WTC11 (cell line): ENCODE results near the gene LASP1NB.

ENCODE experiments used
- ATAC-seq: fragments of 200-7000 bp; cut with Tn5 transposase; 2 replicates; pipeline ENCODE4 v1.10.0; 2021; ENCODE audit warnings: mild to moderate bottlenecking, moderate library complexity
- CTCF ChIA-PET: fragments of 300-600 bp; sonication (Branson Sonifier 250); formaldehyde crosslinking; loops from one replicate; lab custom pipeline; 2021; ENCODE audit warnings: antibody characterized with exemption; lab: Charles Lee
- POLR2A ChIA-PET: fragments of 350-600 bp; sonication (Branson Sonifier 250); formaldehyde crosslinking; loops from one replicate; lab custom pipeline; 2021; ENCODE audit warnings: antibody characterized with exemption; lab: Charles Lee
- DNase-seq: peaks from one replicate; pipeline ENCODE4 v3.0.0; 2021; ENCODE audit warnings: low spot score
- H3K27ac Mint-ChIP-seq: 2 replicates; pipeline ENCODE4 v1.8.0; 2021; ENCODE audit warnings: mixed read lengths
- H3K27me3 Mint-ChIP-seq: 2 replicates; pipeline ENCODE4 v1.8.0; 2021; ENCODE audit warnings: low read depth, mild to moderate bottlenecking, moderate library complexity, mixed read lengths
- H3K36me3 Mint-ChIP-seq: 2 replicates; pipeline ENCODE4 v1.8.0; 2021; ENCODE audit warnings: mixed read lengths
- H3K4me1 Mint-ChIP-seq: 2 replicates; pipeline ENCODE4 v1.8.0; 2022; ENCODE audit warnings: mixed read lengths
- H3K4me3 Mint-ChIP-seq: 2 replicates; pipeline ENCODE4 v1.8.0; 2021; ENCODE audit warnings: mild to moderate bottlenecking, moderate library complexity, mixed read lengths
- H3K9me3 Mint-ChIP-seq: 2 replicates; pipeline ENCODE4 v1.8.0; 2021; ENCODE audit warnings: mixed read lengths
- ATF1 ChIP-seq: sonication (generic); formaldehyde crosslinking; IDR thresholded peaks from 2 replicates; pipeline ENCODE4 v1.8.1; 2023; ENCODE audit warnings: mild to moderate bottlenecking, moderate library complexity, missing genetic modification reagents
- CBFB ChIP-seq: sonication (generic); formaldehyde crosslinking; IDR thresholded peaks from 2 replicates; pipeline ENCODE4 v1.8.1; 2022; ENCODE audit warnings: mild to moderate bottlenecking, low read depth, missing genetic modification reagents
- CREM ChIP-seq: sonication (generic); formaldehyde crosslinking; IDR thresholded peaks from 2 replicates; pipeline ENCODE4 v1.8.1; 2022; ENCODE audit warnings: mild to moderate bottlenecking, missing genetic modification reagents, moderate library complexity
- E2F5 ChIP-seq: sonication (generic); formaldehyde crosslinking; IDR thresholded peaks from 2 replicates; pipeline ENCODE4 v1.8.1; 2022; ENCODE audit warnings: mild to moderate bottlenecking, moderate library complexity, missing genetic modification reagents
- ERG ChIP-seq: fragments of 250-450 bp; sonication (Bioruptor Pico); IDR thresholded peaks from 2 replicates; pipeline ENCODE4 v1.8.0; 2021; ENCODE audit warnings: mild to moderate bottlenecking
- FOXK1 ChIP-seq: sonication (generic); formaldehyde crosslinking; IDR thresholded peaks from 2 replicates; pipeline ENCODE4 v1.8.0; 2022; ENCODE audit warnings: mild to moderate bottlenecking, moderate library complexity, missing genetic modification reagents
- GTF2I ChIP-seq: fragments of 250-450 bp; sonication (Bioruptor Pico); conservative IDR thresholded peaks from 2 replicates; pipeline ENCODE4 v1.4.0; 2021; ENCODE audit warnings: mild to moderate bottlenecking
- IRF1 ChIP-seq: sonication (generic); formaldehyde crosslinking; IDR thresholded peaks from 2 replicates; pipeline ENCODE4 v1.8.0; 2023; ENCODE audit warnings: missing genetic modification reagents
- MLX ChIP-seq: sonication (generic); formaldehyde crosslinking; IDR thresholded peaks from 2 replicates; pipeline ENCODE4 v1.8.1; 2023; ENCODE audit warnings: mild to moderate bottlenecking, missing genetic modification reagents, moderate library complexity
- NR3C1 ChIP-seq: sonication (generic); formaldehyde crosslinking; conservative IDR thresholded peaks from 2 replicates; pipeline ENCODE4 v1.8.1; 2023; ENCODE audit warnings: low read depth, mild to moderate bottlenecking, missing genetic modification reagents
- OVOL2 ChIP-seq: fragments of 250-450 bp; sonication (Bioruptor Pico); IDR thresholded peaks from 2 replicates; pipeline ENCODE4 v1.9.0; 2021; ENCODE audit warnings: mild to moderate bottlenecking, borderline replicate concordance
- PRDM15 ChIP-seq: sonication (generic); formaldehyde crosslinking; IDR thresholded peaks from 2 replicates; pipeline ENCODE4 v1.8.0; 2022; ENCODE audit warnings: missing genetic modification reagents
- PREB ChIP-seq: sonication (generic); formaldehyde crosslinking; IDR thresholded peaks from 2 replicates; pipeline ENCODE4 v1.8.1; 2022; ENCODE audit warnings: mild to moderate bottlenecking, missing genetic modification reagents, moderate library complexity, borderline replicate concordance
- RELA ChIP-seq: sonication (generic); formaldehyde crosslinking; IDR thresholded peaks from 2 replicates; pipeline ENCODE4 v1.8.1; 2022; ENCODE audit warnings: missing genetic modification reagents, mild to moderate bottlenecking, borderline replicate concordance
- RORB ChIP-seq: fragments of 250-450 bp; sonication (Bioruptor Pico); IDR thresholded peaks from 2 replicates; pipeline ENCODE4 v1.9.0; 2021; ENCODE audit warnings: mild to moderate bottlenecking
- SP1 ChIP-seq: sonication (generic); formaldehyde crosslinking; conservative IDR thresholded peaks from 2 replicates; pipeline ENCODE4 v1.8.1; 2022; ENCODE audit warnings: missing genetic modification reagents
- STAT6 ChIP-seq: sonication (generic); formaldehyde crosslinking; conservative IDR thresholded peaks from 2 replicates; pipeline ENCODE4 v1.8.1; 2023; ENCODE audit warnings: mild to moderate bottlenecking, low read depth, missing genetic modification reagents, moderate library complexity
- TEAD4 ChIP-seq: sonication (generic); formaldehyde crosslinking; IDR thresholded peaks from 2 replicates; pipeline ENCODE4 v1.8.0; 2022; ENCODE audit warnings: mild to moderate bottlenecking, missing genetic modification reagents
- ZNF121 ChIP-seq: sonication (generic); formaldehyde crosslinking; IDR thresholded peaks from 2 replicates; pipeline ENCODE4 v1.8.0; 2023; ENCODE audit warnings: missing genetic modification reagents
- ZNF532 ChIP-seq: fragments of 250-450 bp; sonication (Bioruptor Pico); IDR thresholded peaks from 2 replicates; pipeline ENCODE4 v1.9.0; 2021; ENCODE audit warnings: mild to moderate bottlenecking, borderline replicate concordance

The LASP1NB gene

GRCh38 chr17:38939987-38940386, 14.6 kb downstream of the LASP1NB start:
- Mint-ChIP-seq H3K9me3 (no peaks in the 10 kb centered on the region), H3K4me3 (no peak overlapping the region), H3K4me1 (peaks cover 7% of the 10 kb centered on the region), H3K36me3 (no peaks in the 10 kb centered on the region), H3K27ac (no peak overlapping the region), H3K27me3 (no peaks in the 10 kb centered on the region)
- no peak for TF ChIP-seq CREM (CRISPR knock-in tag)
- TF ChIP-seq RELA (CRISPR knock-in tag) = no peak
- TF ChIP-seq PREB (CRISPR knock-in tag) = no peak
- no peak for TF ChIP-seq MLX
- TF ChIP-seq PRDM15 = no peak
- no peak for TF ChIP-seq E2F5 (CRISPR knock-in tag)
- POLR2A ChIA-PET = no interaction called here
- DNase-seq (no peak), ATAC-seq (no peak)
- CTCF ChIA-PET = interaction anchor here (0.6 to 1.2 kb wide), 4 partner anchors 15 to 1099 kb away, joined by 3 to 5 read pairs (median 4); partner anchors contain the start of gene LASP1NB

- Mint-ChIP-seq H3K4me1 (peaks cover 7% of the 10 kb centered on the region), H3K9me3 (no peaks in the 10 kb centered on the region), H3K27me3 (no peaks in the 10 kb centered on the region), H3K4me3 (no peak overlapping the region), H3K27ac (no peak overlapping the region)
- no peak for ATAC-seq
- DNase-seq = no peak
- TF ChIP-seq TEAD4 (CRISPR knock-in tag) = no peak
- no peak for TF ChIP-seq SP1 (CRISPR knock-in tag)
- TF ChIP-seq RORB (CRISPR knock-in tag) = no peak
- no peak for TF ChIP-seq ZNF532
- no peak for TF ChIP-seq ERG (CRISPR knock-in tag)
- no peak for TF ChIP-seq ATF1
- no peak for TF ChIP-seq NR3C1
- no peak for TF ChIP-seq ZNF121
- no peak for TF ChIP-seq STAT6 (CRISPR knock-in tag)
- no peak for TF ChIP-seq CBFB (CRISPR knock-in tag)
- no peak for TF ChIP-seq OVOL2 (CRISPR knock-in tag)
- TF ChIP-seq FOXK1 (CRISPR knock-in tag) = no peak
- TF ChIP-seq GTF2I = no peak
- no peak for TF ChIP-seq IRF1 (CRISPR knock-in tag)
- TF ChIP-seq, all 79 proteins: peak for 0
- H3K36me3 Mint-ChIP-seq = no peaks in the 10 kb centered on the region
- ChIA-PET CTCF (interaction anchor here (0.6 to 1.2 kb wide), 4 partner anchors 15 to 149 kb away, joined by 3 to 5 read pairs (median 4); partner anchors contain the start of gene LASP1NB), POLR2A (no interaction called here)
Observed at GRCh38 chr17:38940404-38940803, 15.0 kb downstream of the LASP1NB start.
